HG02571 (cell line): Measurements from ENCODE around the gene NEK2.
A peak's percentile ranks its signal among the peaks of the same experiment; 100 is the strongest.
"Not testable (repeated sequence)": the region's sequence is repeated elsewhere in the genome, so short reads cannot be mapped to it uniquely, and the experiment has no call there.

ENCODE experiments used
- ATAC-seq: cut with Tn5 transposase; IDR thresholded peaks from one replicate; pipeline ENCODE4 v1.9.1; 2021; ENCODE audit warnings: mild to moderate bottlenecking, moderate library complexity; ENCODE audit not compliant: unreplicated experiment

The NEK2 gene

DNA sequence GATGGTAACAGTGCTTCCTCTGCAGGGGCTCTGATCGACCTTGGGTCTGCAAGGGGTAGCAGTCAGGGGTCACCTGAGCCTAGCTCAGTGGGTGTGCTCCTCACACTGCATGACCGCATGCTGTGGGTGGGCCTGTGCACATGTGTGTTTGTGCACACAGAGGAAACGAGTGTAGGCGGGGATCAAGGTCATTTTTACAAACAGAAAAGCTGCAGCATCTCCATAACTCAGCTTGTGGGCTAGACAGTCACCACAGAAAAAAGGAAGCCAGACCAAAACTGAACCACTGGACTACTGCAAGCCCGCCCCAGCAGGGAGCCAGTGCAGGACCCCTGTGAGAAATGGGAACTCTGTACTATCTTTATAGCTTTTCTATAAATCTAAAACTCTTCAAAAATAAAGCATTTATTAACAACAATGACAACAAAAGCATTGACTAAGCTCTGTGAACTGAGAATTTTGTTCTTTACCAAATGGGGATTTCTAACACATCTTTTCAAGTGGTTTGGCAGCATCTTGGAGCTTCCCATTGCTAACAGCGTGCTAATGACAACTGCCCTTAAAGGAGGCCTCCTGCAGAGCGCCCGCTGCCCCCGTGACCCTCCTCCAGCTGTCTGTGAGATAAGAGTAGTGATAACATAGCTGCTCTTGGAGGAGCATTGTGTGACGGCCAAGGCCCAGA lies 19.9 kb upstream of the NEK2 start:
- ATAC-seq, result peak; percentile 37

DNA sequence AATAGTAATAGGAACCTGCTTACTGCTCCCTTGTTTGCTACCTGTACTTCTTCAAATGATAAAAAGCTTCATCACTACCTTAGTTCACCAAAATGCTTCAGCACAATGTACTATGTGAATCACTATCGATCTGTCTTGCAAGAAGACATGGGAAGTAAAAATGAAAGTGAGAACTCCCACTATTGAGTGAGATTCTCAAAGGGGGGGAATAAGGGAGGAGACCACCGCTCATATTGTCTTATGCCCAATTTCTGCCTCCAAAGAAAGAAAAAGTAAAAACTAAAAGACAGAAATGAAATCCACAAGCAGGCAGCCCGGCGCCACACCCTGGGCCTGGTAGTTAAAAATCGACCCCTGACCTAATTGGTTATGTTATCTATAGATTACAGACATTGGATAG lies 18.5 kb upstream of the NEK2 start:
- not testable (repeated sequence) for ATAC-seq

DNA sequence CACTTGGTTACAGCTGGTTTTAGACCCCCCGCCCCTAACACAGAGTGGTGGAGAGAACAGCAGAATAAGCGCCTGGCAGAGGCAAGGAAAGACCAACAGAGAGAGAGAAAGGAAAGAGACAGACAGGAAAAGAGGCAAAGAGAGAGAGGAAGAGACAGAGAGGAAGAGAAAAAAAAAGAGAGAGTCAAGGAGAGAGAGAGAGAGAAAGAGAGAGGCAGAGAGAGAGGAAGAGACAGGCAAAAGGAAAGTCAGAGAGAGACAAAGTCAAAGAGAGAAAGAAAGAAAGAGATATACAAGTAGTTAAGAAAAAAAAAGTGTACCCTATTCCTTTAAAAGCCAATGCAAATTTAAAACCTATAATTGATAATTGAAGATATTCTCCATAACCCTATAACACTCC lies 13.0 kb upstream of the NEK2 start:
- ATAC-seq, result no peak

DNA sequence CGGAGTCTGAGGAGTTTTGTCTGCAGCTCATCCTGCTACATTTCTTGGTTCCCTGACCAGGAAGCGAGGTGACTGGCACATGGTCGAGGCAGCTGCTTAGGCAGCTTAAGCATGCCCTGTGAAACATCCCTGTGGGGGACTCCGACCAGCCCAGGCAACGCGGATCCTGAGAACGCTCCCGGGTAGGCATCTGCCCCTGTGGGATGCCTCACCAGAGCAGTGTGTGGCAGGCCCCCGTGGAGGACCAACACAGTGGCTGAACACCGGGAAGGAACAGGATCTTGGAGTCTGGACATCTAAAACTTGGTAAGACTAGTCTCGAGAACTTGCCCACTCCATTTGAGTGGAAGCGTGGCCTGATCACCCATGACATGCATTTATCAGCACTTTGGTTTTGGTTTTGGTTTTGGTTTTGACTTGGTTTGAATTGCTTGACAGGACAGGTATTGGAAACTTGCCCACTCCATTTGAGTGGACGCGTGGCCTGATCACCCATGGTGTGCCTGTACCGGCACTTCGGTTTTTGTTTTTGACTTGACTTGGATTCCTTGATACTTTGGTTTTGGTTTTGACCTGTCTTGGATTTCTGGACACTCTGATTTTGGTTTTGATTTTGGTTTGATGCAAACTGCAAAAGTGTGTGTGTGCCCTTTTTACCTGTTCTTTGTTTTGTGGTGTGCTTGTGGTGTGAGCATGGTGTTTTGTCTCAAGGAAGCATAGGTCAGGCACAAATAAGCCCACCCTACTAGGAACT lies 12.2 kb upstream of the NEK2 start:
- no peak for ATAC-seq

DNA sequence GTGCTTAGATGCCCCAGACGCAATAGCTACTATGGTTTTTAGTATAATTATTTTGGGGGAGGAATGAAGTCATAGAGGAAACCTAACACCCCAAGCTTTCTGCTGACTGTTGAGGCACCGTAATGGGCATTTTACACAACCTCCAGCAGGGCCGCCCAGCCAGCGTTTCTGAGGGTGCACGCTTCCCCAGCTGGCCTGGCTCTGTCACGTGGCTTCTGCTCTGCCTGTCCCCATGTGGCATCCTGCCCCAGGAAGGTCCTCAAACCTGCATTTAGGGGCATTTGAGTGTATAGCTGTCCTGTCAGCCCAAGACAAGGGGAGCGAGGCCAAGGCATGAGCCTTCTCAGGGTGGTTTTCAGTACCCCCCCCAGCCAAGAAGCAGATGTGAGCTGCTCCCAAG lies 10.4 kb upstream of the NEK2 start:
- no peak for ATAC-seq

DNA sequence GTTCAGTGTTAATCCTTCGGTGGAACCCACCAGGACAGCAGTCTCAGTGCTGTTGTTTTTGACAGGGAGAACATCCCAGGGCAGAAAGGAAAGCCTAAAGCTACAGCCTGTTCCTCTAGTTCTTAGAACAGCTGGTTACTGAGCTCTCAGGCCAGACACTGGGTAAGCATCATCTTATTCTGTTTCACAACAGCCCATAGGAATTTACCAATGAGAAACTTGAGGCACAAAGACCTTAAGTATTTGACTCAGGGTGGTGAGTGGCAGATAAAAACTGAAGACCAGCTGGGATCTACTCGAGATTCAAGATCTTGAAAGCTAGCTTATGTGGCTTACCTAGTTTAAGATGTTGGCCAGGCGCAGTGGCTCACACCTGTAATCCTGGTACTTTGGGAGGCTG lies 9.4 kb upstream of the NEK2 start:
- no peak for ATAC-seq

DNA sequence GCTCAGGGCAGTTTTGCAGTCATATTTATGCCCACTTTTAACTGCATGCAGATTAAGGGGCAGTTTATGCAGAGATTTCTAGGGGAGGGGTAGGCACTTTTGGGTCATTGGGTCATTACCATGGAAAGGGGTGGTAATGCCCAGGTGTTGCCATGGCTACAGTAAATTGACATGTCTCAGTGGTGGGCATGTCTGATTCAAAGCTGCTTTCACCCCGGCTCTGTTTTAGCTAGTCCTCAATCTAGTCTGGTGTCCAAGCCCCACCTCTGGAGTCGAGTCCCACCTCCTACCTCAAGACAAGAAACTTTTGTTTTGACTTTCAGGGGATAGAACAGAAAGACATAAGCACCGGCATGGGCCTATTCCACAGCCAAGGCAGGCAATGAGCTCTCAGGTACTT lies 8.9 kb upstream of the NEK2 start:
- no peak for ATAC-seq

DNA sequence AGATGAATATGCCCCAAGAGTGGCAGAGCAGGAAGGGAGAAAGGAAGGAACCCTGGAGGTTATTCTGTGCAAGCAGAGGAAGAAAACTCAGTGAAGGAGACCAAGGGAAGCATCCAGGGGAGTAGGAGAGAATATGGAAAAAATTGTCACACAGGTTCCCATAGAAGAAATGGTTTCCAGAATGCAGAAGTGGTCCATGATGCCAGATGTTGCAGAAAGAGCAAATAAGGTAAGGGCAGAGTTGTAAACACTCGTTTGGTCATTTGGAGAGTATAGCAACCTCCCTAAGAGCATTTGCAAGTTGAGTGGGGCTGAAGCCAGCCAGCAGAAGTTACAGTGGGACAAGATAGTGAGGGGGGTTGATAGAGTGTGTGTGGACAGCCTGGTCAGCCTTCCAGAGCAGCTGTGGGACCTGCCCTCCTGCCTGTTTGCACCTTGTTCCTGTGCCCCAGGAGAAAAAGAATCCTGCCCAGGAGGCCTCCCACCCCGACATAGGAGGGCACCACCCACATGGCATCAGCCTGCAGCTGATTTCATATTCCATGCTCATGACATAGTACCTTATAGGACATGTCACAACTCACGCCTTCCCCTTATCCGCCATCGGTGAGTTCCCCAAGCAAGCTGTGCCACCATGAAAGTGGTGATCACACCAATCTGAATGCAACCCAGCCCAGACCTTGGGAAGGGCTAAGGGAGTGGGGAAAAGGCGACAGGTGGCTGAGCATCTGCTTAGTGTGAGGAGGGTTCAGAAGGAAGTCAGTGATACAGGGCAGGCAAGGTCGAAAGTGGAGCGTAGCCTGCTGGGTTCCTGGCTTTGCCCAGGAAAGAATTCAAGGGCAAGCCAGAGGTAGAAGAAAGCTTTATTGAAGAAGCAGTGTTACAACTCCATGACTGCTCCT lies 8.2 kb upstream of the NEK2 start:
- no peak for ATAC-seq

DNA sequence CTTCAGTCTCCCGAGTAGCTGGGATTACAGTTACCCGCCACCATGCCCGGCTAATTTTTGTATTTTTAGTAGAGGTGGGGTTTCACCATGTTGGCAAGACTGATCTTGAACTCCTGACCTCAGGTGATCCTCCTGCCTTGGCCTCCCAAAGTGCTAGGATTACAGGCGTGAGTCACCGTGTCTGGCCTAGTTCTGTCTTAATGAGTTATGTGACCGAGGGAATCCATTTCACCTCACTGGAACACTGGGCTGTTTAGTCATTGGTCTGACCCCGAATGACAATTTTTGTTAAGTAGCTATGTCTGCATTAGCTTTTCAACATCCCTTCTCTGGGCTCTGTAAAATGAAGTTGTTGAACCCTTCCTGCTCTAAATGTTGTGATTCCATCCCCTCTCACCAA lies 6.8 kb upstream of the NEK2 start:
- ATAC-seq, result not testable (repeated sequence)

DNA sequence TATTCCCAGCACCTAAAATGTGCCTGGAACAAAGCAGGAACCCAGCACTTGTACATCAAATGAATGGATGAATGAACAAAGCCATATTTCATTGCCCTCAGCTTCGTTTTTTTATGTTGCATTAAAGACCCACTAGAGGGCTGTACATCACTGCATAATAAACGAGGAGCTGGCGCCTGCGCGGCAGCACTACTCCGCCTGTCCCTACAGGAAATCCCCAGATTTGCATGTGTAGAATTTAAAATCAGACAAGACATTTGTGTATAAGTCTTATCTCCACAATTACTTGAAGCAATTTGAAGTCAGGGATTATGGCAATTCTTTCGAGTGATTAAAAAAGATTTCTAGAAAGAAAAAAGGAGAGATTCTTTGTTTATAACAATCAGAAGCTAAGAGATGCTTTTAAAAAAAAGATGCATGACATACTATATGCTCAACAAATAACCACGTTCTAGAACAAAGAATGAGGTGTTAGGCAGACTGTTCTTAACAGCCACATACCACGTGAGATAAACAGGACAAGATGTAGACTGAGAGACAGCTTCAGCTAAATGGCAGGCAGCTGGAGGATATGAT lies 5.4 kb upstream of the NEK2 start:
- ATAC-seq, result peak; percentile 73

DNA sequence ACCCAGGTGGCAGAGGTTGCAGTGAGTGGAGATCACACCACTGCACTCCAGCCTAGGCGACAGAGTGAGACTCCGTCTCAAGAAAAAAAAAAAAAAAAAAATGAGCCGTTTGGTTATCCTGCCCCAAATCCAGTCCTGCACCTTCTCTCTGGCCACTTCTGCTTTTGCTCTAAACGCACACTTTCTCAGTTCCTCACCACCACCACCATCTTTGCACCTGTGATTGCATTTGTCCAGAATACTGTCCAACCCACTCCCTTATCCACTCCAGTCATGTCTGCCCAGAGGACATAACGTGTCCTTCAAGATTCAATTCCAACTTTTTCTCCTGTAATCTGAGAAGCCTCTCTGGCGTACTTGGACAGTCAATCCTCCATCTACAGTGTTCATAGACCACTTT lies 2.2 kb upstream of the NEK2 start:
- peak; percentile 35 for ATAC-seq

DNA sequence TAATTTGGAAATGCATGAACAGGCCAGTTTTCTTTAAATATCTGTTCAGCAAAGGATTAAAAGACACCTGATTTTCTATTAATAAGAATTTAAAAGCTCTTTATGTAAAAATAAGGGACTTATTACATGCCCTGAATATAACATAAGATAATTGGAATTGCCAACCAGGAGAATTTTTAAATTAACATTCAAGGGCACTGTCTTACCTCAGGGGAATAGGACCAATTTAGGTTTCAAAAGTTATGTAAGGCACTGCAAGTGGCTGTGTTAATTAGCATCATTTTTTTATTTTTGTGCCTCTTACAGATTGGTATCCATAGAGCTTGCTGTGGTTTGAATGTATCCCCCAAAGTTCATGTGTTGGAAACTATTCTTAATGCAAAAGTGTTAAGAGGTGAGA lies 1.3 kb upstream of the NEK2 start:
- ATAC-seq, result no peak

DNA sequence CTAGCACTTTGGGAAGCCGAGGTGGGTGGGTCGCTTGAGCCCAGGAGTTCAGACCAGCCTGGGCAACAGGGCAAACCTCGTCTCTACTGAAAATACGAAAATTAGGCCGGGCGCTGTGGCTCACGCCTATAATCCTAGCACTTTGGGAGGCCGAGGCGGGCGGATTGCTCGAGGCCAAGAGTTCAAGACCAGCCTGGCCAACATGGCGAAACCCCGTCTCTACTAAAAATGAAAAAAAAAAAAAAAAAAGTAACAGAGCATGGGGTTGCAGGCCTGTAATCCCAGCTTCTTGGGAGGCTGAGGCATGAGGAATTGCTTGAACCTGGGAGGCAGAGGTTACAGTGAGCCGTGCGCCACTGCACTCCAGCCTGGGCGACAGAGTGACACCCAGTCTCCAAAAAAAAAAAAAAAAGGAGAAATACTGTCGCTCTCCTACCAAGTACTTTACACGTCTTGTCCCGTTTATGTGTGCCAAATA lies 724 bp upstream of the NEK2 start:
- no peak for ATAC-seq

DNA sequence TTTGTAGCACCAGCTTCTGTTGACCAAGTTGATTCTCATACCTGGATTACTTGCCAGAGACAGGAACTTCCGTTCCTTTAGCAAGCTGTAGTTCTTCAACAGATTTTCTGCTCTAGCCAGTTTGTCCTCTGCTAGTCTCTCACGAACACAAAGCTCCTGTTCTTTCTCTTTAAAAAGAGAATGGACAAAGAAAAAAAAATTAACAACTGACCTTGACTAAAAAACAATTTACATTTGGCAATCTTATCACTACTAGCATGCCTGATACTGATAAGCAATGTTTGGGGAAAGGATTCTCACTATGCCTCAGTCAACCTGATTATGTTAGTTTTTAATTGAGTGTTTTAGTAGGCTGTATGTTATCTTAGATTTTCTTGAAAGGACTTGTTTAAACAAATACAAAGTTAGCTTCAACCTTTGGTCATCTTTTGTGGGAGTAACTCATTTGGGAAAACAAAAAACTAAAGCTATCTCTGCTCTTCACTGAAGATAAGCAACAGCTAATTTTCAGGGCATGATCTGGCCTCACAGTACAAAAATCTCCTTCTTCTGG lies 8.3 kb downstream of the NEK2 start:
- no peak for ATAC-seq

DNA sequence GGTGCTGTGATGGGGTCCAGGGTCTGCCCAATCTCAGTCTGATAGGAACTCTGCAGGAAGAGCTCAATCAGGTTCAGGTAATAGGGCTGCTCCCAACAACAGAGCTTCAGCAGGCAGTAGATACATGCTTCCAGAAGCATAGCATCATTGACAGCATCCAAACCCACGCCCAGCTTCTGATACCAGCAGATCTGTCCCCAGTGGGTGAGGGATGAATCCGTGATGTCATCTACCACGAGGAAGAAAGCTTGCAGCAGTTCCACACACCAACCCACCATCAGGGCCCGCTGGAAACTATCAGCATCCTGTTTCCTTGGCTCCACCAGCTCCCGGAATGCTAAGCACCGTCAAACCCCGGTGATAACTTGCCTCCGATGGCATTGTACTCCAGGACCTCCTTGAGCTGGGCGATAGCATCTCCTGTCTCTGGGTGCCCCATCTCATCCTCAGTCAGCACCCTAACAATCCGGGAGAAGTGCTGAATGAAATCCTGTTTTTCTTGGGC lies 14.7 kb downstream of the NEK2 start:
- no peak for ATAC-seq

DNA sequence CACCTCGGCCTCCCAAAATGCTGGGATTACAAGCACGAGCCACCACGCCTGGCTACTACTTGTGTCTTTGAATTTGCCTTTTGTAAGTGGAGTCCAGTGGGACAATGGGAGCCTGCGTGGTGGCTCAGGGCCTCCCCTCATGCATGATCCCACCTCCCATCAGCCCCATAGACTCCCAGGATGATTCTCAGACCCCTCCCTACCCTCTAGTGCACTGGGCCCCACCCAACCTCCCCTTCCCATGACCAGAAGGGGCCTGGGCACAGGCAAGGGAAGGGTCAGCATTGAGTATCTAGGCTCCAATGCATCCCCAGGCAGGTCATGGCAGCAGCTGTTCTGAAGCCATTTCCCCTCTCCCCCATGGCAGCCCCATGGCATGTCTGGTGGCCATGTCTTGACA lies 18.7 kb downstream of the NEK2 start:
- no peak for ATAC-seq

DNA sequence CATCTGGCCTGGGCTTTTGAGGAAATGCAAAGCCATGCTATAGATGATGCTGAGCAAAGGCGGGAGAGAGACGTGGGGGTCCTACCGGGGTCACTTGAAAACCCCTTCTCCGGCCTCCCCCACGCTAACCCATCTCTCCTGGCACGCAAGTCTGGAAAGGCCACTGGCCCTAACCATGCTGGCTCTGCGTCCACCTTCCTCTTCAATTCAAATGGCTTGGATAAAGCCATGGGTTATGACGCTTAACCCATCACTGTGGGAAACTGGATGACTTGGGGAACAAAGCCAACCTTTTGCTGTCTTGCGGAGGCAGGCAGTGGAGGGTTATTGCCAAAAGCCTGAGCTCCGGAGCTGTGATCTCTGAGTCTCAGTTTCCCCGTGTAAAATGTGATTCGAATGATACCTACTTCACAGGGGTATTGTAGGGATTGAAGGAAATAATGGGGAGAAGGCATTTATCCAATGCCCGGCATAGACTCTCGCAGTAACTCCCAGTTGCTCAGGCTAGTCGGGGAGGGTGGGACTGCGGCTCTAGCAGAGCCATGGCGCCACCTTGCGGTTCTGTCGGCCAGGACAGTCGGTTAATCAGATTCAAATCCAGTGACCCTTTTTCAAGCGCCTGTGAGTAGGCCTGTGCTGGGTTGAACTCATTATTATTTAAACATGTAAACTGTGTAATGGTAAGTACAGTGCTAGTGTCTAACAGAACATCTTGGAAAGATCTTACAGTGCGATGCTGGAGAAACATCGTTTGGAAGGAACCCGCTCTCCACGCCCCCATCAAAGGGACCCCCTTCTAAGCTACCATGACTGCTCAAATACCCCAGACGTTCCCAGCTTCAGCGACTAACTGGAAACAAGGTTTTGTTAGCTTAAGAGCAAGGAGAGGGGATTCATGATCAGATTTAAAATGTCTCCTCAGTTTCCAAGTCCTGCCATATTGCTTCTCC lies 20.3 kb downstream of the NEK2 start:
- ATAC-seq, result peak; percentile 68

DNA sequence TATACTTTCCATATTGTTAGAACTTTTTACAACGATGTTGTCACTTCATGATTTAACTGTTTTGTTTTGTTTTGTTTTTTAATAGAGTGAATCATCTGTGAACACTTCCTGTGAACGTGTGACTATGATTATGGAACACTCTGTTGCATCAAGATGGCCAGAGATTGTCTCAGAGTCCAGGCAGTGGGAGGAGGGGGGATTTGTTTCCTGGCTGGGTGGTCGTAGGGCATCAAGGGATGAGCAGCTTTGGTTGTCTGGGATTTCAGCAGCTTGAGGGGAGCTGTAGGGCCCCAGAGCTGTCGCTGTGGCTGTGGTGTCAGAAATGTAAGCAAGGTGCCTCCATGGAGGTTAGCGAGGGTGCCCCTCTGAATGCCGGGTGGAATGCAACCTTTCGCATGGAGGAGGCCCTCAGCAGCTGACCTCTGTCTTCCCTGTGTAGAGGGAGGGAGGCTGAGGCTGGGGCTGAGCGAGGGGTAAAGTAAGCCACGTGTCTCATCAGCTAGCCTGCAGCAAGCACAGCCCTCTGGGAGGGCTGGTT lies 21.4 kb downstream of the NEK2 start:
- ATAC-seq, result no peak

DNA sequence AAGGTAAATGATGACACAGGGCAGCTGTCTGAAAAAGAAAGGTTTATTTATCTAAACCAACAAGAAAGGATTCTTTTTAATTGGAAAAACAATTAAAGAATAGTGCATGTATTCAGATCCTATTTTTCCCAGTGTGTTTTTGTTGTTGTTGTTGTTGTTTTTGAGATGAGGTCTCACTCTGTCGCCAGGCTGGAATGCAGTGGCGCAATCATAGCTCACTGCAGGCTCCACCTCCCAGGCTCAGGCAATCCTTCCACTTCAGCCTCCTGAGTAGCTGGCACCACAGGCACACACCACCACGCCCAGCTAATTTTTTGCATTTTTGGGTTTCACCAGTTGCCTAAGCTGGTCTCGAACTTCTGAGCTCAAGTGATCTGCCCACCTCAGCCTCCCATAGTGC lies 22.1 kb downstream of the NEK2 start:
- no peak for ATAC-seq
